HUDEP-2 (cell line): Measurements from ENCODE around the gene GALNT15.

Experiments
- DNase-seq, 76 experiments: peaks; one replicate each; lab custom pipeline; 2025; ENCODE audit not compliant: unreplicated experiment in 76 of 76; lab: John Stamatoyannopoulos, UW

The GALNT15 gene

GRCh38 chr3:16174389-16174788 lies at the start of gene GALNT15:
GALNT15 (plus strand) TSS chr3:16174680; CDS start chr3:16175152, 472 bp downstream.
- no peak for DNase-seq

DNA sequence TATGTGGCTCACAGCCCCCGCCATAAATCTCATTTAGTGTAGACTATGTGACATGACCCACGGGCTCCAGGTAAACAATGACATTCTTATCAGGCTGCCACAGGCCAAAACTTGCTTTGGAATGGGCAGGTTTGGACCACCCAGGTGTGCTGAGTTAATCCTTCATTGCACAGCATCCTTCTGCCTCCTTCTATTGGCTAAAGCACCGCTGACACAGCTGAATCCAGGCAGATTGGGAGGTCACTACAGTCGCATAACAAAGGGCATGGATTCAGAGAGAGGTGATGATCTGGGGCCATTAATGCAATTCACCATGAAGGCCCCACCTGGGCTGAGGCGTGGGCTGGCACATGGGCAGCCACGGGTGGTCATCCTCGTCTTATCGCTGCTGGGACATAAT lies 47.8 kb upstream of the GALNT15 start:
- no peak for DNase-seq

GRCh38 chr3:16127249-16127648 lies 47.2 kb upstream of the GALNT15 start:
- DNase-seq: no peak

DNA sequence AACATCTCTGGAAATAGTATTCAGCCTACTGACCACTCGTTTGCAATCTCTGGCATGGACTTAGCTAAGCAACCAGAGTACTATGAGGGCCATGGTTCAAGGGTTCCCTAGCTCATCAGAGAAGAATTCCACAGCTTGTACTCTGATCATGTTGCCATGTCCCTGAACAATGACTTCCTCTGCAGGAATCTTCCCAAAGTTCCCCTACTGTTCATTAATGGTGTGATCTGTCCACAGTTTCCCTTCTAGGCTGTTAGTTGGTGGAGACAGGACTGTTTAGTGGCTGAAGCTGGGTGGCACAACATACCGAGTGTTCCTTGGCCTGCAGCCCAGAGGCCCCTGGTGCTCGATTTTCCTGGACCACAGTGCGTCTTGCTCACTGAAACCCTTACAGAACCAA lies 44.4 kb upstream of the GALNT15 start:
- DNase-seq: no peak

DNA sequence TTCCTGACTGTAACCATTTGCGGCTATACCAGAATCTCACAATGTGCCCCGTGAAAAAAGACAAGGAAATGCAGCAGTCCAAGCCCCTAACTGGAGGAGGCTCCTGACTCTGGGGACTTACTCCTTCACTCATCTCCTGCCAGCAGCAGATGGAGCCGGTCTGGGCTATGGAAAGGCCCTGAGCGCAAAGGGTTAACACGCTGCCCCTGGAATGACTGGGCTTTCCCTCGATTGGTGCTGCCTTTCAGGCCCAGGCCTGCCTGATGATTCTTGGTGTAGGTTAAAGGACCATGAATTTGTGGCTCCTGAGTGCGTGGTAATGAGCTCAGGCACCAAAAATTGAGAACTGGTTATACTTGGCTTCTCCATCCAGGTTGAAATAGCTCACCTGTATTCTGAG lies 42.3 kb upstream of the GALNT15 start:
- no peak for DNase-seq

DNA sequence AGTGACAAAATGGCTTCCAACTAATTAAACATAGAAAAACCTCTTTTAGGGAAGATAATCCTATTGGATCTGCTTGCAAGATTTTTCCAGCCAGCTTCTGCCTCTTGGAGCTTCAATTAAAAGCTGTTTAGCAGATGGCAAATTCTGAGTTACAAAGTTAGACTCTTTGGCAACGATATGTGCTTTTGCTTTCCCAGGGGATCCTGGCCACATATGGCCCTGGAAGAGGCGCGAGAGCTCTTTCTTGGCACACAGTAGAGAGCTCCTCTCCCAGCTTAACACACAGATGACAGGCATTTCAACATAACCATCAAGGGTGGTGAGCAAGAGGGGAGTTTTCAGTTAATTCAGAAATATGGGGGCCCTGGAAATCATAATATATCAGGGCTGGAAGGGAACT lies 41.6 kb upstream of the GALNT15 start:
- no peak for DNase-seq

- no peak for DNase-seq
Observed at GRCh38 chr3:16134173-16134928, 40.1 kb upstream of the GALNT15 start.

DNA sequence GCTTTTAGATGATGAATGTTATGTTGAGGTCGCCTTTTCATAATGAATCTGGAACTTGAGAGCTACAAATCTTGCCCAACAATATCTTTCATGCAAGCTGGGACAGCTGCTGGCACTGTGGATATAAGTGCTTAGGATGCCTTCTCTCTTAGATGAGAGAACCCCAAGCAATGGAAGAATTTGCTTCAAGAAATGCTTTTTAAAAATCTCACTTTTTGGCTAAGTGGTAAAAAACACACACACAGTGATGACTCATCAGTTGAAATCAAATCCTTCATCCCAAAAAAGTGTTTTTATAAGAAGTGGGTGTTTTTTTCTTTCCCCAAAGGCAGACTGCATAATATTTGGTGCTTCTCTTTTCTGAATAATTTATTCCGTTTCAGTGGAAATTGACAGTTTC lies 38.4 kb upstream of the GALNT15 start:
- no peak for DNase-seq

DNA sequence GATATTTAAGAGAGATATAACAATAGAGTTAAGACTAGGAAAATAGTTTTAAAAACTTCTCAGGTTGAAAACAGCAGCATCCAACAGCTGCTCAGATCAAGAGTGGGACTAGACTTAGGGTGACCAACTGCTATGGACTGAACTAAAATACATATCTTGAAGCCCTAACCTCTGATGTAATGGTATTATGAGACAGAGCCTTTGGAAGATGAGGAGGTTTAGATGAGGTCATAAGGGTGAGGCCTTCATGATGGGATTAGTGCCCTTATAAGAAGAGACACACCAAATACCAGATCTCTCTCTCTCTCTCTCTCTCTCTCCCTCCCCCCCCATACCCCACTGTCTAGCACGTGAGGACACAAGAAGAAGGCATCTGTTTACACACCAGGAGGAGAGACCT lies 37.4 kb upstream of the GALNT15 start:
- no peak for DNase-seq

- DNase-seq: no peak
Observed at GRCh38 chr3:16137977-16138376, 36.5 kb upstream of the GALNT15 start.

- no peak for DNase-seq
Observed at GRCh38 chr3:16140116-16140893, 34.2 kb upstream of the GALNT15 start.

DNA sequence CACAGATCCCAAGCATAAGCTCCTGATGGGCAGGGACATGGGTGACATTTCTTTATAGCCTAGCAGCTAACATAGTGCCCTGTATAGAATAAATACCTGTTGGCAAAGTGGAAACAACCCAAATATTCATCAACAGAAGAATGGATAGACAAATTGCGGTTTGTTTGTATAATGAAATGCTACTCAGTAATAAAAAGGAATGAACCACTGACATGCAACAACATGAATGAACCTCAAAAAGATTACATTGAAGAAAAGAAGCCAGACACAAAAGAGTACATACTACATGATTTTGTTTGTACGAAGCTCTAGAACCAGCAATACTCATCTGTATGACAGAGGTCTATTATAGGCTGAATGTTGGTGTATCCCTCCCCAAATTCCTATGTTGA lies 33.6 kb upstream of the GALNT15 start:
- DNase-seq: no peak

- no peak for DNase-seq
Observed at GRCh38 chr3:16142350-16143025, 32.0 kb upstream of the GALNT15 start.

- DNase-seq: no peak
Observed at GRCh38 chr3:16143861-16144447, 30.5 kb upstream of the GALNT15 start.

GRCh38 chr3:16145176-16145575 lies 29.3 kb upstream of the GALNT15 start:
- no peak for DNase-seq

- DNase-seq: no peak
Observed at GRCh38 chr3:16146015-16146730, 28.3 kb upstream of the GALNT15 start.

DNA sequence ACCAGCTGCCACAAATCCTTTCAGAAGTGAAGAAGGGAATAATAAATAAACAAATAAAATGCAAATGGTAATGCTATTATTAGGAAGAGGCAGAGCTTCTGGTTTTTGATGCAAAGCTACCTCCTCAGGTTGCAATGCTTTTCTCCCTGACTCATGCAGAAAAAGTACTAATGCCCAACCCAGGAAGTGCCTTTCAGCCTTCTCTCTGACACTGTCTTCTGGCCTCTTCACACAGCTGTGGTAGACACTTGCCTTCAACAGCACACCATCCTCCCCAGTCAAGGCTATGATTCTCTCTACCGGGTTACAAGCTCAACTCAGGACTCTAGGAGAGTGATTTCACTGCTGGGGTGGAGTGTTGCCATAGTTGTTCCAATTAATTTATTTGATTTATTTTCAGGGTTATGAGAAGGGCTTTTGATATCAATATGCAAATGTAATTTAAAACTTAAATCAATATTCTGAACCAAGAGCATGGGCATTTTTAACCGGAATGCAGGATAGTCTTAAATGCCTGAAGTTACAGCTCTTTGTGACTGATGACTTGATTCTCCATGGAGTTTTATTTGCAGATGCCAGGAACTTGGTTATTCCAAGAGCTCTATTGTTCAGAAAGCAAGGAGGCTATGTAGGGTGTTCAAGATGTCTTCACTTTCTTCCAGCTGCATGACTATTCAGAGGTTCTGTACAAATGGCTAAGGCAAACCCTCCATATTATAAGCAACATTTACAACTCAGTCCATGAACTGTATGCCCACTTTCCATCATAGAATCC lies 27.1 kb upstream of the GALNT15 start:
- no peak for DNase-seq

DNA sequence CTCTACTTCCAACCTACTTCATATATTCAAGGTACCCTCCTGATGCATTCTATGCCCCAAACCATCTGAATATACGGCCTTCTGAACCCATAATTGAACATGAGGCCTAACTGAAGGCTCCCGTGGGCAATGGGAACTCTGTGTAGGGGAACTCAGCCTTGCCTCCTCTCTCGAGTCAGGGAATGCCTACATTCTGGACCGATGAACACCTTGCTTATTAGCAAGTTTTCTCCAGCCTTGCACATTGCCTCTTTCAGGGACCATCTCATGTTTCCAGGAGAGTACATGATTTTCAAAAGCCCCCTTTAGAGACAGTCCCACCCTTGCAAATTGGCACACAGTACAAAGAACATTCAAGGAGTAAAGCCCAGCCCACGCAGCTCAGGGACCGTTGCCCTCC lies 26.3 kb upstream of the GALNT15 start:
- DNase-seq: no peak

- DNase-seq: peak in 7 of 76 experiments; percentile 1 to 28 (median 16)
Observed at GRCh38 chr3:16148783-16149182, 25.7 kb upstream of the GALNT15 start.

DNA sequence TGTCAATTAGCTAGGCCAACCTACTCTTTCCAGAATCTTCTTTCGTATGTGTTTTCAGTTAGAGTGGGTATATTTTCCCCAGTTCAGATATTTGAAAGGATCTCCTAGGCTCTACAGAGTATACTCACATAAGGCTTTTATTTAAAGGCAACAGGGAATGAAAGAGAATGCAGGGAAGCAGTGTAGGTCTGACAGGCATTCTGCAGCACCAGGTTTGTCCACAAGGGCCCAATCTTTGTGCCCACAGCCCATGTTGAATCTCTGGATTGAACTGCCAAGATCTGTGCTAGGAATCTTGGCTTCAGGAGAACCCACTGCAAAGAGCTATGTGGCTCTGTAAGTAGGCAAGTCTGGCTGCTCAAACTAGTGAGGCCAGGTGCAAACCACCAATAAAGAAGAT lies 24.2 kb upstream of the GALNT15 start:
- no peak for DNase-seq
